Adrenal gland (tissue), 12 donors: ENCODE measurements around the gene SRR. TPM values are rescaled to one million over a fixed set of nuclear protein-coding genes. Genes with fewer than 3 reads are reported as not detected.

Experiments
- DNase-seq, 7 donors: peaks; one replicate each; pipeline ENCODE4 v3.0.0-alpha.2; 2019 to 2020
- H3K27ac ChIP-seq, 5 donors: fragments of 200-600 bp; sonication (generic) in 4 of 5; 1 replicate in 3 of 5; 2 replicates in 2 of 5; pipeline versions ENCODE4 v1.5.1 to v1.8.0; 2016 to 2020; ENCODE audit warnings: mild to moderate bottlenecking in 1 of 5
- H3K27me3 ChIP-seq: fragments of 200-600 bp; 2 replicates; pipeline ENCODE4 v1.8.0; 2021
- H3K36me3 ChIP-seq, 2 donors: fragments of 200-600 bp; replicated peaks in 1 of 2; 1 replicate in 1 of 2; 2 replicates in 1 of 2; pipeline versions ENCODE4 v1.5.1 to v1.8.0; 2018 to 2022
- H3K4me1 ChIP-seq, 2 donors: fragments of 200-600 bp; replicated peaks in 1 of 2; 1 replicate in 1 of 2; 2 replicates in 1 of 2; pipeline versions ENCODE4 v1.5.1 to v1.8.0; 2018 to 2021
- H3K4me3 ChIP-seq, 4 donors: fragments of 200-600 bp; sonication (generic) in 3 of 4; one replicate each; pipeline ENCODE4 v1.5.1; 2016 to 2018
- H3K9me3 ChIP-seq, 3 donors: fragments of 200-600 bp; sonication (generic) in 1 of 3; replicated peaks in 1 of 3; 1 replicate in 2 of 3; 2 replicates in 1 of 3; pipeline versions ENCODE4 v1.5.1 to v1.8.0; 2016 to 2021
- POLR2A ChIP-seq, 2 donors: fragments of 450-650 bp; IDR thresholded peaks; one replicate each; pipeline ENCODE4 v1.6.1; 2017; ENCODE audit warnings: antibody characterized with exemption in 2 of 2, mild to moderate bottlenecking in 2 of 2, moderate library complexity in 1 of 2
- WGBS, 4 donors: extraction: QIAGEN DNeasy Blood & Tissue Kit in 2 of 4; methylation state at CpG; one replicate each; pipeline versions ENCODE4 v1.1.5 to v1.1.7; 2013 to 2017; 5-methylcytosine and 5-hydroxymethylcytosine counted together
- intact Hi-C, 2 donors: fragments of 100-400 bp; cut with DNase I; formaldehyde crosslinking; loops; one replicate each; pipeline versions ENCODE4 v1.14.1 to v1.15.0; 2022 to 2023
- polyA plus RNA-seq, 3 donors: library from polyadenylated mRNA; stranded (reverse); fragments of 200-250 nt in 2 of 3; fragments of 350-450 nt in 1 of 3; fragmentation: Illumina TruSeq in 1 of 3; extraction: RNeasy Lipid Tissue Mini Kit (QIAGEN cat#74804) in 1 of 3; gene quantifications; one replicate each; pipeline ENCODE4 v1.2.3, GENCODE V29; 2013 to 2014
- total RNA-seq, 9 donors: library from RNA; depleted of rRNA in 4 of 9; stranded (reverse); fragments of >200 nt in 4 of 9; fragments of 120-200 nt in 1 of 9; fragmentation: NEBNext Ultra II Directional in 1 of 9; extraction: Animal tissue kit (Norgen Biotek cat#: 25700) in 1 of 9; gene quantifications; one replicate each; pipeline versions ENCODE4 v1.1.0 to v1.2.4, GENCODE V29; 2013 to 2023
- TF ChIP-seq, protein P1 (sequence below), 6 experiments: fragments of 450-650 bp in 4 of 6; fragments of 200-600 bp in 2 of 6; sonication (generic) in 1 of 6; IDR thresholded peaks; 1 replicate in 5 of 6; 2 replicates in 1 of 6; pipeline versions ENCODE4 v1.5.1 to v1.8.0; 2016 to 2021; ENCODE audit warnings: antibody characterized with exemption in 6 of 6, mild to moderate bottlenecking in 2 of 6, moderate library complexity in 1 of 6
- donor health status: healthy with polysubstance abuse.
- donor health status: Bipolar disorder and iron deficiency.
- donor health status: DM: yes; HTN: yes; CAD: no.
- donor health status: DM: no; HTN: no; CAD: no.
- donor health status: DM: no; HTN: no; CAD: no.
- donor health status: DM: yes; HTN: yes; CAD: no.

Gene SRR
- total and polyA plus RNA-seq, 12 donors = 3.8 to 58.6 (median 17.1) TPM

GRCh38 chr17:2362416-2362815, 58.7 kb downstream of the SRR start:
- TF ChIP-seq, protein P1, sequence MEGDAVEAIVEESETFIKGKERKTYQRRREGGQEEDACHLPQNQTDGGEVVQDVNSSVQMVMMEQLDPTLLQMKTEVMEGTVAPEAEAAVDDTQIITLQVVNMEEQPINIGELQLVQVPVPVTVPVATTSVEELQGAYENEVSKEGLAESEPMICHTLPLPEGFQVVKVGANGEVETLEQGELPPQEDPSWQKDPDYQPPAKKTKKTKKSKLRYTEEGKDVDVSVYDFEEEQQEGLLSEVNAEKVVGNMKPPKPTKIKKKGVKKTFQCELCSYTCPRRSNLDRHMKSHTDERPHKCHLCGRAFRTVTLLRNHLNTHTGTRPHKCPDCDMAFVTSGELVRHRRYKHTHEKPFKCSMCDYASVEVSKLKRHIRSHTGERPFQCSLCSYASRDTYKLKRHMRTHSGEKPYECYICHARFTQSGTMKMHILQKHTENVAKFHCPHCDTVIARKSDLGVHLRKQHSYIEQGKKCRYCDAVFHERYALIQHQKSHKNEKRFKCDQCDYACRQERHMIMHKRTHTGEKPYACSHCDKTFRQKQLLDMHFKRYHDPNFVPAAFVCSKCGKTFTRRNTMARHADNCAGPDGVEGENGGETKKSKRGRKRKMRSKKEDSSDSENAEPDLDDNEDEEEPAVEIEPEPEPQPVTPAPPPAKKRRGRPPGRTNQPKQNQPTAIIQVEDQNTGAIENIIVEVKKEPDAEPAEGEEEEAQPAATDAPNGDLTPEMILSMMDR (IDR thresholded peaks at IDR 0.05) = no peak
- no peak for TF ChIP-seq POLR2A (IDR thresholded peaks at IDR 0.05)
- Histone ChIP-seq H3K36me3 (peaks cover 0 to 43% of the 10 kb centered on the region in 2 donors), H3K4me1 (peaks cover 0 to 6% of the 10 kb centered on the region in 2 donors), H3K4me3 (no peak overlapping the region), H3K9me3 (no peaks in the 10 kb centered on the region), H3K27me3 (no peaks in the 10 kb centered on the region), H3K27ac (no peak overlapping the region)
- intact Hi-C loops = no loop called here
- WGBS, 4 donors = 91 to 97% (median 94%) methylated on average over 17 to 19 of the region's 19 CpGs
- DNase-seq = no peak

DNA sequence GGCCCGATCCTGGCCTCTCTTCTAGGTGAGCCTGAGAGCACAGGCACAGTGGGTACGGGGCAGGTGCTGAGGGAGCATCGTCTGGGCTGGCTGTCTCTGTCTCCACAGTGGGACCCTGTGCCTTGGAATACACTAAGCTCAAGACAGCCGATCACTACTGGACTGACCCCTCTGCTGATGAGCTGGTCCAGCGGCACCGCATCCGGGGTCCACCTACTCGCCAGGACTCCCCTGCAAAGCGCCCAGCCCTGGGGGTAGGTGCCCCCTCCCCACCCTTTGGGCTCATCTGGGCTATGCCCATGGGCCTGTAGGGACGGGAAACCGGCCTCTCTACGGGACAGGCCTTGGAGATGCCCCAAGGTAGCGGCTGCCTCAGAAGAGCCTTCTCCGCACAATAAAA, 59.1 kb downstream of the SRR start:
- WGBS, 4 donors = 94 to 96% methylated on average over 14 of the region's 14 CpGs; no CpG with 5 or more reads in 2 of the 4 donors
- H3K4me3 ChIP-seq = no peak overlapping the region
- no peak overlapping the region for H3K27ac ChIP-seq
- DNase-seq = no peak
- TF ChIP-seq, protein P1 (IDR thresholded peaks at IDR 0.05) = no peak
- TF ChIP-seq POLR2A (IDR thresholded peaks at IDR 0.05) = no peak
- H3K9me3 ChIP-seq = no peaks in the 10 kb centered on the region
- H3K27me3 ChIP-seq = no peaks in the 10 kb centered on the region
- H3K36me3 ChIP-seq = peaks cover 0 to 40% of the 10 kb centered on the region in 2 donors
- peaks cover 0 to 6% of the 10 kb centered on the region in 2 donors for H3K4me1 ChIP-seq
- intact Hi-C loops = no loop called here

GRCh38 chr17:2363318-2363717, 59.6 kb downstream of the SRR start:
- H3K36me3 ChIP-seq = peaks cover 0 to 39% of the 10 kb centered on the region in 2 donors
- 90 to 96% (median 93%) methylated on average over 6 to 21 of the region's 21 CpGs for WGBS, 4 donors

GRCh38 chr17:2363851-2364762, 60.4 kb downstream of the SRR start:
- Histone ChIP-seq H3K9me3 (no peaks in the 10 kb centered on the region), H3K4me1 (peaks cover 0 to 6% of the 10 kb centered on the region in 2 donors), H3K4me3 (no peak overlapping the region), H3K27me3 (no peaks in the 10 kb centered on the region), H3K36me3 (peaks cover 0 to 39% of the 10 kb centered on the region in 2 donors), H3K27ac (no peak overlapping the region)
- no peak for TF ChIP-seq POLR2A (IDR thresholded peaks at IDR 0.05)
- TF ChIP-seq, protein P1 (IDR thresholded peaks at IDR 0.05) = no peak
- 75 to 97% (median 81%) methylated on average over 3 to 26 of the region's 26 CpGs for WGBS, 4 donors
- no peak for DNase-seq
- intact Hi-C loops = no loop called here

More at GRCh38 chr17:2363318-2363717, 59.6 kb downstream of the SRR start:
- no peaks in the 10 kb centered on the region for H3K27me3 ChIP-seq
- TF ChIP-seq POLR2A (IDR thresholded peaks at IDR 0.05) = no peak
- TF ChIP-seq, protein P1 (IDR thresholded peaks at IDR 0.05) = no peak
- no peak for DNase-seq
- H3K27ac ChIP-seq = no peak overlapping the region
- no peaks in the 10 kb centered on the region for H3K9me3 ChIP-seq
- H3K4me3 ChIP-seq = no peak overlapping the region
- H3K4me1 ChIP-seq = peaks cover 0 to 6% of the 10 kb centered on the region in 2 donors
- intact Hi-C loops = no loop called here
